ENCODE data around the gene LRMDA. TPM values are rescaled to one million over a fixed set of nuclear protein-coding genes. Genes with fewer than 3 reads are reported as not detected.

Gene LRMDA
- total and polyA plus RNA-seq, 2 of the 8 experiments (the other 6 are each of a cell fraction or from before 2014, with no cell fraction given), result 0.86 to 2.8 TPM

- peak; percentile 26 for TF ChIP-seq RNF2 (IDR thresholded peaks at IDR 0.05; ENCODE audit: borderline replicate concordance, low read depth, low read length, missing control alignments, poor library complexity, severe bottlenecking)
- TF ChIP-seq POLR2A (IDR thresholded peaks at IDR 0.05; ENCODE audit: control extremely low read depth in 1 of 2, low read depth in 2 of 2, low read length in 2 of 2), result no peak
Measured at GRCh38 chr10:75407713-75408508, 23.5 kb upstream of the LRMDA start (continued).
